WTC11 (cell line): Measurements from ENCODE around the gene NME4.

Experiments
- TF ChIP-seq, protein P1 (sequence below): fragments of 200-600 bp; IDR thresholded peaks from 2 replicates; pipeline ENCODE4 v1.8.0; 2022; ENCODE audit warnings: antibody characterized with exemption
- TF ChIP-seq, protein P2 (sequence below): sonication (generic); formaldehyde crosslinking; IDR thresholded peaks from 2 replicates; pipeline ENCODE4 v1.8.0; 2023; ENCODE audit warnings: missing genetic modification reagents

DNA sequence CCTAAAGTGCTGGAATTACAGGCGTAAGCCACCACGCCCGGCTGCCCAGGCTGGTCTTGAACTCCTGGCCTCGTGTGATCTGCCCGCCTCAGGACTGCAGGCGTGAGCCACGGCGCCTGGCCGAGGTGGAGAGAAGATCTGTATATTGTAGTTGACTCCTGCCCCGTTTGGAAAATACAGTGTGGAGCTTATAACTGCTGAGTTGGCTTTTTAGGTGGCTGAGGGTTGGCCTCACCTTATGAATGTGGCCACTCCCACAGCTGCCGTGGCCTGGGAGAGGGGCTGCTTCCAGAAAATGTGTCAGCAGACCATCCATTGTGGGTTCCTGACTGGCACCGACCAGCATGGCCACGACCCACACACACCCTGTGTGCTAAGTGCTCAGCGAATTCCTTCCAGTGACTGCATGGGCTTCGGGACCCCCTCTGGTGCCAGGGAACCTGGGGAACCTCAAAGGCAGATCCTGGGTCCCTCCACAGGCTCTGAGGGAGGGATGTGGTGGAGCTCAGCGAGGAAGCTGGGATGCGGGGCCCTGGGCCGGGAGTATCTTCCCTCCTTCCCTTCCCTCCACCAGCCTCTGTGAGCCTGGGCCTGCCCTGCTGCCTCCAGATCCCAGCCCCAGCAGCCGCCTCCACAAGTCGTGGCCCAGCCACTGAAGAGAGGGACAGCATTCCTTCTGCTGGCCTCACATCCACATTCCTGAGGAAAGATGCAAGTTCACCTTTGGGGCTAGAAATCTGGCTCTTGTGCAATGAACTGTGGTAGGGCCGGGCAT lies 17.6 kb downstream of the NME4 start:
- TF ChIP-seq, protein P1, sequence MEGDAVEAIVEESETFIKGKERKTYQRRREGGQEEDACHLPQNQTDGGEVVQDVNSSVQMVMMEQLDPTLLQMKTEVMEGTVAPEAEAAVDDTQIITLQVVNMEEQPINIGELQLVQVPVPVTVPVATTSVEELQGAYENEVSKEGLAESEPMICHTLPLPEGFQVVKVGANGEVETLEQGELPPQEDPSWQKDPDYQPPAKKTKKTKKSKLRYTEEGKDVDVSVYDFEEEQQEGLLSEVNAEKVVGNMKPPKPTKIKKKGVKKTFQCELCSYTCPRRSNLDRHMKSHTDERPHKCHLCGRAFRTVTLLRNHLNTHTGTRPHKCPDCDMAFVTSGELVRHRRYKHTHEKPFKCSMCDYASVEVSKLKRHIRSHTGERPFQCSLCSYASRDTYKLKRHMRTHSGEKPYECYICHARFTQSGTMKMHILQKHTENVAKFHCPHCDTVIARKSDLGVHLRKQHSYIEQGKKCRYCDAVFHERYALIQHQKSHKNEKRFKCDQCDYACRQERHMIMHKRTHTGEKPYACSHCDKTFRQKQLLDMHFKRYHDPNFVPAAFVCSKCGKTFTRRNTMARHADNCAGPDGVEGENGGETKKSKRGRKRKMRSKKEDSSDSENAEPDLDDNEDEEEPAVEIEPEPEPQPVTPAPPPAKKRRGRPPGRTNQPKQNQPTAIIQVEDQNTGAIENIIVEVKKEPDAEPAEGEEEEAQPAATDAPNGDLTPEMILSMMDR, result no peak
- TF ChIP-seq, protein P2, sequence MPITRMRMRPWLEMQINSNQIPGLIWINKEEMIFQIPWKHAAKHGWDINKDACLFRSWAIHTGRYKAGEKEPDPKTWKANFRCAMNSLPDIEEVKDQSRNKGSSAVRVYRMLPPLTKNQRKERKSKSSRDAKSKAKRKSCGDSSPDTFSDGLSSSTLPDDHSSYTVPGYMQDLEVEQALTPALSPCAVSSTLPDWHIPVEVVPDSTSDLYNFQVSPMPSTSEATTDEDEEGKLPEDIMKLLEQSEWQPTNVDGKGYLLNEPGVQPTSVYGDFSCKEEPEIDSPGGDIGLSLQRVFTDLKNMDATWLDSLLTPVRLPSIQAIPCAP (CRISPR knock-in tag), result no peak
